HG03175 (cell line): ENCODE results near the gene GASK1A.

Source experiments
- ATAC-seq: cut with Tn5 transposase; IDR thresholded peaks from one replicate; pipeline ENCODE4 v1.9.1; 2021; ENCODE audit warnings: mild to moderate bottlenecking, moderate library complexity; ENCODE audit not compliant: unreplicated experiment

GASK1A gene

DNA sequence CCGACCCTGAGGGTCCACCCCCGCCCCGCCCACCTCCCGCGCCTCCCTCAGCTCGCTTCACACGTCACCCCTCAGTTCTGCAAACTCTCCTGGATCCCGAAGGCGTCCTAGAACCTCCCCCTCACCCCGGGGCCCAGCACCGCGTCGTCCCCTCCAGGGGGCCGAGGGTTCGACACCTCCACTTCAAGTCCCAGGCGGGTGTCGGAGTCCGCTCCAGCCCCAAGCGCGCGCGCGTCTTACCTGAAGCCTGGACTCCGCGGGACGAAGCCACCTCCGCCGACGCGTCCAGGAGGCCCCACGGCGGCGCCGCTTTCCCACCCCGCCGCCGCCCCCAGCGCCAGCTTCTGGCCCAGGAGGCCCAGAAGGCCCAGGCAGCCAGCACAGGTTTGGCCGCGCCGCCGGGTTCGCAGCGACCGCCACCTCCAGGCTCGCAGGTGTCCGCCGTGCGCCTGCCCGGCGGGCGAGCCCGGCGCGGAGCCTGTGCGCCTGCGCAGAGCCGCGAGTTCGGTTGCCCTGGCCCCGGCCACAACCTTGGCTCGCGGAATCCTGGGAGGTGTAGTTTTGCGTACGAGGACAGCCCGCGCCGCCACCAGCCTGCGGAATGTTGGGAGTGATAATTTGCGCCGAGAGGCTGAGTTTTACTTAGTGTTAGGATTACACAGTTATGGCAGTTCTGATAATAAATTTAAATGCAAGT is 126.6 kb downstream of the GASK1A start, which contains the start of gene POMGNT2:
Gene POMGNT2 (minus strand): TSS at position 484 of the 697 bp plus-strand sequence. CDS start 24,648 bp downstream, outside the sequence.
- peak; percentile 90 for ATAC-seq

DNA sequence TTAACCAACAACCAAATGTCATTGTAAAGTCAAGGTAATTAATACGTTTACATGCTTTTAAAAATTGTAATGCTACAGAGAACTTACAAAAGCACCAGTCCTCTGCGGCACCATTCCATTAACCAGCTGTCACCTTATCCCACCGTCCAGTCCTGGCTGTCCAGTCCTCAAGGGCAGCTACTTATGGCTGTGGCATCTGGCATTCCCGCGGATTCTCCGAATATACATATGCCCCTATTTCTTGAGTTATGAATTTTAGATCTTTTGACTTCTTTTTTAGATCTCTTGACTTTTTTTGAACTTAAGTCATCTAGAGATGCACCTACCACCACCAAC is 127.2 kb downstream of the GASK1A start:
- no peak for ATAC-seq
